Coronary artery (tissue), 2 donors: Measurements from ENCODE around the gene RCOR1.

Experiments
- DNase-seq: peaks from one replicate; pipeline ENCODE4 v3.0.0-alpha.2; 2017; ENCODE audit warnings: low spot score
- H3K27ac ChIP-seq, 2 donors: fragments of 200-600 bp; sonication (generic); one replicate each; pipeline ENCODE4 v1.5.1; 2016 to 2019
- H3K4me3 ChIP-seq: fragments of 200-600 bp; sonication (generic); 2 replicates; pipeline ENCODE4 v1.5.1; 2016; ENCODE audit warnings: mild to moderate bottlenecking, moderate library complexity
- TF ChIP-seq, protein P1 (sequence below): fragments of 200-600 bp; sonication (generic); IDR thresholded peaks from one replicate; pipeline ENCODE4 v1.5.1; 2019; ENCODE audit warnings: antibody characterized with exemption

RCOR1 gene

DNA sequence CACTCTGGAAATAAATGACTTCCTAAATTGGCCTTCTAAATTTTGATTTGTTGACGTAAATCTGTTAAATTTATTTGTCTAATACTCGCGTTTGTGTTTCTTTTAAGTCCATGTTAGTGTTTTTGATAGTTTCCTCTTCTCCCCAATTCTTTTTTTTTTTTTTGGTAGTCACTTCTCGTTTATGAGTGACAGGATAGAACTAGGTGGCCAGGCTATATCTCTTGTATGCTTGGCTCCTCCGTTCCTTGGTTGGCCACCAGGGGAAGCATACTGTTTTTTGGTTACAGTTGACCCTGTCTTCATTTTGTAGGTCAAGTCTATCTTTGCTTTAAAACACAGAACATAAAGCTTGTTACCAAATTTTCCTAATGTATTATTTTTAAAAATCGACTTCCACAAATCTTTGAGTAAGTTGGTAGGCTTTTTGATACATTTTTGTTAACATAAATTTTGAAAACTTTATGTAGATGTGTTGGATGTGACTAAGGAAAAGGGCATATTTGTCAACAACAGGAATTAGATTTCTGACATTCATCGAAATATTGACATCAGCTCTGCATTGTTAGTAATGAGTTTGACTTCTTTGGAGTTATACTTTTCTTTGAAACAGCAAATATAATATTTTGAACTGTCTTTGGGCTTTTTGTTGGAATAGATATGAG is 2.2 kb downstream of the RCOR1 start:
- Histone ChIP-seq H3K4me3 (peak overlapping the region; percentile 89), H3K27ac (no peak overlapping the region)
- no peak for DNase-seq
- TF ChIP-seq, protein P1, sequence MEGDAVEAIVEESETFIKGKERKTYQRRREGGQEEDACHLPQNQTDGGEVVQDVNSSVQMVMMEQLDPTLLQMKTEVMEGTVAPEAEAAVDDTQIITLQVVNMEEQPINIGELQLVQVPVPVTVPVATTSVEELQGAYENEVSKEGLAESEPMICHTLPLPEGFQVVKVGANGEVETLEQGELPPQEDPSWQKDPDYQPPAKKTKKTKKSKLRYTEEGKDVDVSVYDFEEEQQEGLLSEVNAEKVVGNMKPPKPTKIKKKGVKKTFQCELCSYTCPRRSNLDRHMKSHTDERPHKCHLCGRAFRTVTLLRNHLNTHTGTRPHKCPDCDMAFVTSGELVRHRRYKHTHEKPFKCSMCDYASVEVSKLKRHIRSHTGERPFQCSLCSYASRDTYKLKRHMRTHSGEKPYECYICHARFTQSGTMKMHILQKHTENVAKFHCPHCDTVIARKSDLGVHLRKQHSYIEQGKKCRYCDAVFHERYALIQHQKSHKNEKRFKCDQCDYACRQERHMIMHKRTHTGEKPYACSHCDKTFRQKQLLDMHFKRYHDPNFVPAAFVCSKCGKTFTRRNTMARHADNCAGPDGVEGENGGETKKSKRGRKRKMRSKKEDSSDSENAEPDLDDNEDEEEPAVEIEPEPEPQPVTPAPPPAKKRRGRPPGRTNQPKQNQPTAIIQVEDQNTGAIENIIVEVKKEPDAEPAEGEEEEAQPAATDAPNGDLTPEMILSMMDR = peak; percentile 62

DNA sequence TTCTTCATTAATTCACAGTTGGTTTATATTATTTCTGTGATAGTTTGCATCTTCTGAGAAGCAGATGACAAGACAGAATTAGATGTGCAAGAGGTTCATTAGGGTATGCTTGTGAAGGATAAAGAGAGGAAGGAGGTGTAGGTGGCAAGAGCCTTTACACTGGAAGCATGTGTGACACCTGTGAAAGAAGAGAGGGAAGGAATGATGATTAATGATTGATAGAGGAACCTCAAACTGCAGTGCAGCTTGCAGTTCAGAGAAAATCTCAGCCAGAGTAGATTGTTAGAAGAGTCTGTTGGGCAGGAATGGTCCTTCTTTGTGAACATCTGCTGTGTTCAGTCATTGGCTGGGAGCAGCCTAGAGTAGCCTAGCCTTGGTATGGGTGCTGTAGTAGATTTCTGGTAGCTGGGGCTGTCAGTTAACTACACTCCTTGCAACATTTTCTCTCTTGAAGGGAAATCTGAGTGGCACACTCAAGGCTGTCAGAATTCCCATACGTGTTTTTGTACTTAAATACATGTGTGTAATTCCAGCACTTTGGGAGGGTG is 9.0 kb downstream of the RCOR1 start:
- DNase-seq = no peak

DNA sequence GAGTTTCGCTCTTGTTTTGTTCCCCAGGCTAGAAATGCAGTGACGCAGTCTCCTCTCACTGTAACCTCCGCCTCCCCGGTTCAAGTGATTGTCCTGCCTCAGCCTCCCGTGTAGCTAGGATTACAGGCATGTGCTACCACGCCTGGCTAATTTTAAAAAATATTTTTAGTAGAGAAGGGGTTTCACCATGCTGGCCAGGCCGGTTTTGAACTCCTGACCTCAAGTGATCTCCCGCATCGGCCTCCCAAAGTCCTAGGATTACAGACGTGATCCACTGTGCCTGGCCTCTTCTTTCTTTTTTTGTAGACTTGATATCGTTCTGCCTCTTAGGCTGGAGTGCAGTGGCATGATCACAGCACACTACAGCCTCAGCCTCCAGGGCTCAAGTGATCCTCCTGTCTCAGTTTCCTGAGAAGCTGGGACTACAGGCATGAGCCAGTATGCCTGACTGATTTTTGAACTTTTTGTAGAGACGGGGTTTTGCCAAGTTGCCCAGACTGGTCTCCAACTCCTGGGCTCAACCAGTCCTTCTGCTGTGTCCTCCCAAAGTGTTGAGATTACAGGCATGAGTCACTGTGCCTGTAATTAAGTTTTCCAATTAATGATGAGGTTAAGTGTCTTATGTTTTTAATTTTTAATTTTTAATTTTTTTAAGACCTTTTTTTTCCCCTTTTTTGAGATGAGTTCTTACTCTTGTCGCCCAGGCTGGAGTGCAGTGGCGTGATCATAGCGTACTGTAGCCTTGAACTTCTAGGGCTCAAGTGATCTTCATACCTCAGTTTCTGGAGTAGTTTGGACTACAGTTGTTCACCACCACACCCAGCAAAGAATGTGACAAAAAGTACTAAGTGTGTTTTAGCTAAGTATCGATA is 10.2 kb downstream of the RCOR1 start:
- no peak overlapping the region for H3K4me3 ChIP-seq
- no peak overlapping the region for H3K27ac ChIP-seq
- no peak for DNase-seq
- TF ChIP-seq, protein P1 = no peak

More for the DNA sequence above, 9.0 kb downstream of the RCOR1 start:
- Histone ChIP-seq H3K27ac (no peak overlapping the region), H3K4me3 (no peak overlapping the region)
- TF ChIP-seq, protein P1 = no peak

DNA sequence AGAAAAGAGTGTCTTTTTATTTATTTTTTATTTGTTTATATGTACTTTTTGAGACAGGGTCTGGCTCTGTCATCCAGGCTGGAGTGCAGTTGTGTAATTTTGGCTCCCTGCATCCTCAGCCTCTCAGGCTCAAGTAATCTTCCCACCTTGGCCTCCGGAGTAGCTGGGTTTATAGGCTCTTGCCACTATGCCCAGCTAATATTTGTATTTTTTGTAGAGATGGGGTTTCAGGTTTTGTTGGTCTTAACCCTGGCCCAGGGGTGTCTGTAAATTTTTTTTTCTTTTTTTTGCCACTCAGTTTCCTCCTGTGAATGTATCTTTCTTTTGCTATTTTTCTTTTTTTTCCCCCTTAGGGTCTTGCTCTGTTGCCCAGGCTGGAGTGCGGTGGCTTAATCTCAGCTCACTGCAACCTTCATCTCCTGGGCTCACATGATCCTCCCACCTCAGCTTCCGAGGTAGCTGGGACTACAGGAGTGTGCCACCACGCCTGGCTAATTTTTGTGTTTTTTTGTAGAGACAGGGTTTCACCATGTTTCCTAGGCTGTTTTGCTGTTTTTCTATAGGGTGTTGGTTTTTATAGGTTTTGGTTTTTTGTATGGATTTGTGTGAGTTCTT is 11.0 kb downstream of the RCOR1 start:
- TF ChIP-seq, protein P1 = no peak
- Histone ChIP-seq H3K4me3 (no peak overlapping the region), H3K27ac (no peak overlapping the region)
- no peak for DNase-seq

DNA sequence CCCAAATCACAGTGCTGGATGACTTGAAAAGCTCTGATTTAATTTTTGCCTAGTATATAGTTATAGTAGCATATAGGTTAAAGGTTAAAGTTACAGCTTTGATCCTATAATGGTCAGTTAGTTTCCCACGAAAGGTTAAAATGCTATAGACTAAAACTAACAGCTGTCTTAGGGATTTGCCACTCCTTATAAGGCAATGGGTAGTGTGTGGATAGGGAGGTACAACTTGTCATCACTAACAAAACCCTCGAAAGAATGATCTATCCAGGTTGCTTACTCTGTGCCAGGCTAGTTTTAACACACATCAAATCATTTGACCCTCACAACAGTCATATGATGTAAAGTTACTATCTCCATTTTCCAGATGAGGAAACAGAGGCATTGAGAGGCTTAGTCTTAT is 11.7 kb downstream of the RCOR1 start:
- no peak for DNase-seq
- Histone ChIP-seq H3K27ac (no peak overlapping the region), H3K4me3 (no peak overlapping the region)
- TF ChIP-seq, protein P1 = no peak

DNA sequence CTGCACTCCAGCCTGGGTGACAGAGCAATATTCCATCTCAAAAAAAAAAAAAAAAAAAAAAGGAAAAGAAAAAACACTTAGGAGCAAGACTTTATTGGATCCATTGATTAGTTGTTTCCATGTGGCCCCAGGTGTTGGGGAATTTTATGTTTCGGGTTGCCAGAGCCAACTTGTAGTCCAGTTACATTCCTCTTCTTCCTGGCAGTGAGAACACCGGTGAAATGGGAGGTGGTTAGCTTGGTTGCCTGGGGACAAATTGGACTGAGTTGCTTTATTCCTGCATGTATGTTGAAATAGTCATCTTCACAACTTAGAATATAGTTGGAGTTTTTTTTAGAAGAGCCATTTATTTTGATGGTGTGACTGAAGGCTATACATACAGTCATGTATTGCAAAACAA is 12.6 kb downstream of the RCOR1 start:
- no peak for DNase-seq
- TF ChIP-seq, protein P1 = no peak
- Histone ChIP-seq H3K4me3 (no peak overlapping the region), H3K27ac (no peak overlapping the region)
